SK-N-SH treated with all-trans-retinoic acid at 6 μM for 48 hours (cell line): ENCODE data around the gene LINC00237.

Experiments
- ATAC-seq: fragments of 200-7000 bp; cut with Tn5 transposase; 3 replicates; pipeline ENCODE4 v1.9.1; 2020; ENCODE audit warnings: mild to moderate bottlenecking, moderate library complexity
- ARNTL ChIP-seq: fragments of 450-650 bp; formaldehyde crosslinking; IDR thresholded peaks from 2 replicates; pipeline ENCODE4 v1.5.0; 2020; ENCODE audit warnings: low read depth, mild to moderate bottlenecking, moderate library complexity, borderline replicate concordance
- BACH2 ChIP-seq: fragments of 250-450 bp; sonication (Bioruptor Pico); IDR thresholded peaks from 2 replicates; pipeline ENCODE4 v1.9.0; 2021; ENCODE audit warnings: mild to moderate bottlenecking, borderline replicate concordance
- CSDC2 ChIP-seq: fragments of 250-450 bp; sonication (Bioruptor Pico); IDR thresholded peaks from 2 replicates; pipeline ENCODE4 v1.5.0; 2020; ENCODE audit warnings: mild to moderate bottlenecking, moderate library complexity
- ESRRG ChIP-seq: fragments of 250-450 bp; sonication (Bioruptor Pico); IDR thresholded peaks from 2 replicates; pipeline ENCODE4 v1.6.1; 2021; ENCODE audit warnings: mild to moderate bottlenecking
- GLIS3 ChIP-seq: fragments of 250-450 bp; sonication (Bioruptor Pico); IDR thresholded peaks from 2 replicates; pipeline ENCODE4 v1.5.0; 2020; ENCODE audit warnings: mild to moderate bottlenecking, moderate library complexity
- ISL1 ChIP-seq: fragments of 250-450 bp; sonication (Bioruptor Pico); IDR thresholded peaks from 2 replicates; pipeline ENCODE4 v2.1.2; 2022; ENCODE audit warnings: mild to moderate bottlenecking, moderate library complexity
- OSR1 ChIP-seq: fragments of 250-450 bp; sonication (Bioruptor Pico); IDR thresholded peaks from 2 replicates; pipeline ENCODE4 v1.8.0; 2022; ENCODE audit warnings: moderate library complexity, mild to moderate bottlenecking, inconsistent platforms
- PPARA ChIP-seq: fragments of 250-450 bp; sonication (Bioruptor Pico); IDR thresholded peaks from 2 replicates; pipeline ENCODE4 v1.5.0; 2020; ENCODE audit warnings: mild to moderate bottlenecking, borderline replicate concordance
- SNAI2 ChIP-seq: fragments of 250-450 bp; sonication (Bioruptor Pico); IDR thresholded peaks from 2 replicates; pipeline ENCODE4 v1.5.0; 2020; ENCODE audit warnings: mild to moderate bottlenecking, moderate library complexity
- TOX ChIP-seq: fragments of 250-450 bp; sonication (Bioruptor Pico); IDR thresholded peaks from 2 replicates; pipeline ENCODE4 v1.8.0; 2021; ENCODE audit warnings: mild to moderate bottlenecking, moderate library complexity, borderline replicate concordance
- ZC3H10 ChIP-seq: fragments of 250-450 bp; sonication (Bioruptor Pico); IDR thresholded peaks from 2 replicates; pipeline ENCODE4 v1.5.1; 2021; ENCODE audit warnings: mild to moderate bottlenecking, moderate library complexity
- ZFP3 ChIP-seq: fragments of 250-450 bp; sonication (Bioruptor Pico); IDR thresholded peaks from 2 replicates; pipeline ENCODE4 v1.5.0; 2020; ENCODE audit warnings: mild to moderate bottlenecking, moderate library complexity
- ZFP30 ChIP-seq: fragments of 450-650 bp; formaldehyde crosslinking; IDR thresholded peaks from 2 replicates; pipeline ENCODE4 v1.5.0; 2022; ENCODE audit warnings: mild to moderate bottlenecking, moderate library complexity
- ZNF565 ChIP-seq: fragments of 450-650 bp; formaldehyde crosslinking; conservative IDR thresholded peaks from 2 replicates; pipeline ENCODE4 v1.5.0; 2020; ENCODE audit warnings: low read depth, mild to moderate bottlenecking, moderate library complexity
- ZNF8 ChIP-seq: fragments of 450-650 bp; formaldehyde crosslinking; IDR thresholded peaks from 2 replicates; pipeline ENCODE4 v1.5.0; 2020; ENCODE audit warnings: mild to moderate bottlenecking, moderate library complexity
- TF ChIP-seq, protein P1 (sequence below): fragments of 250-450 bp; sonication (Bioruptor Pico); IDR thresholded peaks from 2 replicates; pipeline ENCODE4 v1.8.0; 2021; ENCODE audit warnings: low read depth, mild to moderate bottlenecking, moderate library complexity, borderline replicate concordance
- TF ChIP-seq, protein P2 (sequence below): fragments of 250-450 bp; sonication (Bioruptor Pico); IDR thresholded peaks from 2 replicates; pipeline ENCODE4 v1.5.1; 2020; ENCODE audit warnings: low read depth, mild to moderate bottlenecking, moderate library complexity
- TF ChIP-seq, protein P3 (sequence below): fragments of 250-450 bp; sonication (Bioruptor Pico); IDR thresholded peaks from 2 replicates; pipeline ENCODE4 v1.5.0; 2020; ENCODE audit warnings: mild to moderate bottlenecking, moderate library complexity
- TF ChIP-seq, protein P4 (sequence below): fragments of 250-450 bp; sonication (Bioruptor Pico); IDR thresholded peaks from 2 replicates; pipeline ENCODE4 v1.5.1; 2021; ENCODE audit warnings: mild to moderate bottlenecking, moderate library complexity

The LINC00237 gene

DNA sequence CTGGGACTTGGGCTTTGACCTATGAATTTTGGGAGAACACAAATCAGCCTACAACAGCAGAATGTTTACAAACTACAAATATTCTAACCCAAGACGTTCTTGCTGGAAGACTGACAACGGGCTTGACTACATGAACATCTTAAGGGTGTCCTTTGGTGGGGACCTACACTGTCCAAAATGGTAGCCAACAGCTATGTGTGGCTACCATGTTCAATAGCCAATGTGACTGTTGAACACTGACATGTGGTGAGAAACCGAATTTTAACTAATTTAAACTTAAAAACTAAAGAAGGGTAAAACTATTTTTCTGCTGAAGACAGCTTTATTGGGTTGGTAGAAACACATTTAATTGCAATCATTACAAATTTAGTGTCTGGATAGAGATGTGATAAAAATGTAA, 30.1 kb downstream of the LINC00237 start (continued):
- TF ChIP-seq ZFP3 (CRISPR knock-in tag), result no peak
- TF ChIP-seq, protein P1, sequence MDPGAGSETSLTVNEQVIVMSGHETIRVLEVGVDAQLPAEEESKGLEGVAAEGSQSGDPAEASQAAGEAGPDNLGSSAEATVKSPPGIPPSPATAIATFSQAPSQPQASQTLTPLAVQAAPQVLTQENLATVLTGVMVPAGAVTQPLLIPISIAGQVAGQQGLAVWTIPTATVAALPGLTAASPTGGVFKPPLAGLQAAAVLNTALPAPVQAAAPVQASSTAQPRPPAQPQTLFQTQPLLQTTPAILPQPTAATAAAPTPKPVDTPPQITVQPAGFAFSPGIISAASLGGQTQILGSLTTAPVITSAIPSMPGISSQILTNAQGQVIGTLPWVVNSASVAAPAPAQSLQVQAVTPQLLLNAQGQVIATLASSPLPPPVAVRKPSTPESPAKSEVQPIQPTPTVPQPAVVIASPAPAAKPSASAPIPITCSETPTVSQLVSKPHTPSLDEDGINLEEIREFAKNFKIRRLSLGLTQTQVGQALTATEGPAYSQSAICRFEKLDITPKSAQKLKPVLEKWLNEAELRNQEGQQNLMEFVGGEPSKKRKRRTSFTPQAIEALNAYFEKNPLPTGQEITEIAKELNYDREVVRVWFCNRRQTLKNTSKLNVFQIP, result no peak
- no peak for TF ChIP-seq ZNF565 (CRISPR knock-in tag)
- TF ChIP-seq OSR1 (CRISPR knock-in tag), result no peak

DNA sequence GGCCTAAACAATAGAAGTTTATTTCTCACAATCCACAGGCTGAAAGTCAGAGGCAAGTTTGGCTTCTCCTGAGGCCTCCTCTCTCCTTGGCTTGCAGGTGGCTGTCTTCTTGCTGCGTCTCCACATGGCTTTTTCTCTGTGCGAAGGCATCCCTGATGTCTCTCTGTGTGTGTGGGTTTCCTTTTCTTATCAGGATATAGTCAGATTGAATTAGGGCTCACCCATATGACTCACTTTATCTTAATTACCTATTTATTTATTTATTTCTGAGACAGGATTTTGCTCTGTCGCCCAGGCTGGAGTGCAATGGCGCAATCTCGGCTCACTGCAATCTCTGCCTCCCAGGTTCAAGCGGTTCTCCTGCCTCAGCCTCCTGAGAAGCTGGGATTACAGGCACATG, 30.7 kb downstream of the LINC00237 start:
- no peak for ATAC-seq
- TF ChIP-seq ZFP3 (CRISPR knock-in tag), result 0 out of 2 replicates have a peak, but pooled peaks have one; percentile 48
- TF ChIP-seq ARNTL (CRISPR knock-in tag), result no peak

DNA sequence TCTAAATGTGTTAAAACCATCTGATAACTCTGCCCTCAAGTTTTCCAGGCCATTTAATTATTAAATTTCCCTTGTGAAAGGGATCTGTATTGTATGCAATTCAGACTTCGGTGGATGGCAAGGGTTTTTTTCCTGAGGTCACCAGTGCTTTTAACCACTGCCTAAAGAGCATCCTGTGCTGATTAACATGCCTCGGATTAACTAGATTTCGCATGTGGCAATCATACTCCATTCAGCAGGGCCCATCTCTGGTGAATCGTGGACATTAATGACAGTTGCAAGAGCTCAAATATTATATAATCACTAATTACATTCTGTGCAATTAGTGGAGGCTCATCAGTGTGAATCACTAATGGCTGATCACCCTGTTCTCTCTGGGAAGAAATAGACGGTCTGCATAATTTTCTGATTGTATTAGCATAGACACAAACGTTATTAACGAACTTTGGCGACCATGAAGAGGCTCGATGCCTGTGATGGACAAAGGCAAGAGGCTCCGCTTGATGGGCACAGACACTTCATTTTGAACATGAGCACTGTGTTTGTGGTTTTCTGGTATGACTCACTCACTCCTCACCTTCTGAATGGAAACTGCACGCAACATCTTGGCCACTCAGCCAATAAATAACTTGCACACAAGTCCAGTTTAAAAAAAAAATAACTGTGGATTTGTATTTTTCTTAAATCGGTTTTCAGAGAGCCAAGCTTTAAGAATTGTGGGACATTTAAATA, 31.4 kb downstream of the LINC00237 start:
- no peak for ATAC-seq
- no peak for TF ChIP-seq ZNF8
- TF ChIP-seq SNAI2 (CRISPR knock-in tag), result no peak

DNA sequence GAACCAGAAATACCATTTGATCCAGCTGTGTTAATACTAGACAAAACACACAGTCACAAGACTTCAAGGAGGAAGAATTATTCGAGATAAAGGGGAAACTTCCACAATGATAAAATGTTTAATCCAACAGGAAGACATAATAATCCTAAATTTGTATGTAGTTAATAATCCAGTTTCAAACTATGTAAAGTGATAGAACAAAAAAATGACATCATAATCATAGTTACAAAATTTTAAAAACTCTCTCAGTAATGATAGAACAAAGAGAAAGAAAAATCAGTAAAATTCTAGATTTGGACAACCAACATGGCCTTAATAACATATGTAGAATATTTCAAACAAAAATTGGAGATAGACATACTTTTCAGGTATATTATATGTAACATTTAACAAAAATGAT, 38.9 kb downstream of the LINC00237 start:
- no peak for ATAC-seq
- TF ChIP-seq ISL1 (CRISPR knock-in tag) (no peak), ZNF565 (CRISPR knock-in tag) (no peak), TOX (no peak), ARNTL (CRISPR knock-in tag) (no peak)
- TF ChIP-seq, protein P2, sequence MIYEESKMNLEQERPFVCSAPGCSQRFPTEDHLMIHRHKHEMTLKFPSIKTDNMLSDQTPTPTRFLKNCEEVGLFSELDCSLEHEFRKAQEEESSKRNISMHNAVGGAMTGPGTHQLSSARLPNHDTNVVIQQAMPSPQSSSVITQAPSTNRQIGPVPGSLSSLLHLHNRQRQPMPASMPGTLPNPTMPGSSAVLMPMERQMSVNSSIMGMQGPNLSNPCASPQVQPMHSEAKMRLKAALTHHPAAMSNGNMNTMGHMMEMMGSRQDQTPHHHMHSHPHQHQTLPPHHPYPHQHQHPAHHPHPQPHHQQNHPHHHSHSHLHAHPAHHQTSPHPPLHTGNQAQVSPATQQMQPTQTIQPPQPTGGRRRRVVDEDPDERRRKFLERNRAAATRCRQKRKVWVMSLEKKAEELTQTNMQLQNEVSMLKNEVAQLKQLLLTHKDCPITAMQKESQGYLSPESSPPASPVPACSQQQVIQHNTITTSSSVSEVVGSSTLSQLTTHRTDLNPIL, result no peak
- TF ChIP-seq, all 23 proteins: peak for 0

DNA sequence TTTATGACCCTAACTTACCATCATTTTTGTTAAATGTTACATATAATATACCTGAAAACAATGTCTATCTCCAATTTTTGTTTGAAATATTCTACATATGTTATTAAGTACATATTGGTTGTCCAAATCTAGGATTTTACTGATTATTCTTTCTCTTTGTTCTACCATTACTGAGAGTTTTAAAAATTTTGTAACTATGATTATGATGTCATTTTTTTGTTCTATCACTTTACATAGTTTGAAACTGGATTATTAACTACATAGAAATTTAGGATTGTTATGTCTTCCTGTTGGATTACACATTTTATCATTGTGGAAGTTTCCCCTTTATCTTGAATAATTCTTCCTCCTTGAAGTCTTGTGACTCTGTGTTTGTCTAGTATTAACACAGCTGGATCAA, 41.2 kb downstream of the LINC00237 start:
- no peak for ATAC-seq
- TF ChIP-seq ZC3H10 (CRISPR knock-in tag) (no peak), ZFP30 (no peak), ZNF8 (no peak), PPARA (CRISPR knock-in tag) (no peak), GLIS3 (CRISPR knock-in tag) (no peak), TOX (no peak), ARNTL (CRISPR knock-in tag) (no peak)
- TF ChIP-seq, protein P3, sequence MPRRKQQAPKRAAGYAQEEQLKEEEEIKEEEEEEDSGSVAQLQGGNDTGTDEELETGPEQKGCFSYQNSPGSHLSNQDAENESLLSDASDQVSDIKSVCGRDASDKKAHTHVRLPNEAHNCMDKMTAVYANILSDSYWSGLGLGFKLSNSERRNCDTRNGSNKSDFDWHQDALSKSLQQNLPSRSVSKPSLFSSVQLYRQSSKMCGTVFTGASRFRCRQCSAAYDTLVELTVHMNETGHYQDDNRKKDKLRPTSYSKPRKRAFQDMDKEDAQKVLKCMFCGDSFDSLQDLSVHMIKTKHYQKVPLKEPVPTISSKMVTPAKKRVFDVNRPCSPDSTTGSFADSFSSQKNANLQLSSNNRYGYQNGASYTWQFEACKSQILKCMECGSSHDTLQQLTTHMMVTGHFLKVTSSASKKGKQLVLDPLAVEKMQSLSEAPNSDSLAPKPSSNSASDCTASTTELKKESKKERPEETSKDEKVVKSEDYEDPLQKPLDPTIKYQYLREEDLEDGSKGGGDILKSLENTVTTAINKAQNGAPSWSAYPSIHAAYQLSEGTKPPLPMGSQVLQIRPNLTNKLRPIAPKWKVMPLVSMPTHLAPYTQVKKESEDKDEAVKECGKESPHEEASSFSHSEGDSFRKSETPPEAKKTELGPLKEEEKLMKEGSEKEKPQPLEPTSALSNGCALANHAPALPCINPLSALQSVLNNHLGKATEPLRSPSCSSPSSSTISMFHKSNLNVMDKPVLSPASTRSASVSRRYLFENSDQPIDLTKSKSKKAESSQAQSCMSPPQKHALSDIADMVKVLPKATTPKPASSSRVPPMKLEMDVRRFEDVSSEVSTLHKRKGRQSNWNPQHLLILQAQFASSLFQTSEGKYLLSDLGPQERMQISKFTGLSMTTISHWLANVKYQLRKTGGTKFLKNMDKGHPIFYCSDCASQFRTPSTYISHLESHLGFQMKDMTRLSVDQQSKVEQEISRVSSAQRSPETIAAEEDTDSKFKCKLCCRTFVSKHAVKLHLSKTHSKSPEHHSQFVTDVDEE (CRISPR knock-in tag), result no peak
- TF ChIP-seq, protein P2, result no peak

DNA sequence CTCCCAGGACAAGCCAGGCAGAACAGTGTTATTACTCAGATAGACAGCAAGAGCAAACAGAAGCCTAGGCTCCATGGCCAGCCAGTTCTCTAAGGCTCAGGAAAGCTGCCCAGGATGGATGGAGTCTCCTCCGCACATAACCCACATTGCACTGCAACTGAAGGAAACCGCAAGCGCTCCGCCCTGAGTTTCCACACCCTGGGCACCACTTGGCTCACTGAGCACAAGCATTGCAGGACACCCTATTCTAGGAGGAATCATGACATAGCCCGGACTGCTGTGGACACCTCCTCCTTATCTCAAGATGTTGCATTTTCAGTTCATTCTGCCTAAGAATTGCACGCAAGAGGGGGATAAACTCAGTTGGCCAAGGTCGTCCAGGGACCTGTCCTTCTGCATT, 42.9 kb downstream of the LINC00237 start:
- no peak for ATAC-seq
- TF ChIP-seq ESRRG (no peak), GLIS3 (CRISPR knock-in tag) (no peak), TOX (no peak), PPARA (CRISPR knock-in tag) (no peak), SNAI2 (CRISPR knock-in tag) (no peak), BACH2 (CRISPR knock-in tag) (no peak), CSDC2 (no peak)
- TF ChIP-seq, protein P4, sequence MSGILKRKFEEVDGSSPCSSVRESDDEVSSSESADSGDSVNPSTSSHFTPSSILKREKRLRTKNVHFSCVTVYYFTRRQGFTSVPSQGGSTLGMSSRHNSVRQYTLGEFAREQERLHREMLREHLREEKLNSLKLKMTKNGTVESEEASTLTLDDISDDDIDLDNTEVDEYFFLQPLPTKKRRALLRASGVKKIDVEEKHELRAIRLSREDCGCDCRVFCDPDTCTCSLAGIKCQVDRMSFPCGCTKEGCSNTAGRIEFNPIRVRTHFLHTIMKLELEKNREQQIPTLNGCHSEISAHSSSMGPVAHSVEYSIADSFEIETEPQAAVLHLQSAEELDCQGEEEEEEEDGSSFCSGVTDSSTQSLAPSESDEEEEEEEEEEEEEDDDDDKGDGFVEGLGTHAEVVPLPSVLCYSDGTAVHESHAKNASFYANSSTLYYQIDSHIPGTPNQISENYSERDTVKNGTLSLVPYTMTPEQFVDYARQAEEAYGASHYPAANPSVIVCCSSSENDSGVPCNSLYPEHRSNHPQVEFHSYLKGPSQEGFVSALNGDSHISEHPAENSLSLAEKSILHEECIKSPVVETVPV, result no peak
- TF ChIP-seq, protein P3 (CRISPR knock-in tag), result no peak
- TF ChIP-seq, protein P1, result no peak
